Erythroblast (primary cell): Measurements from ENCODE around the gene PEX16.

Source experiments
- GATA1 ChIP-seq: IDR thresholded peaks from 2 replicates; pipeline ENCODE4 v1.6.1; 2011; ENCODE audit warnings: low read depth, mild to moderate bottlenecking, control low read depth, low read length, moderate library complexity
- POLR2A ChIP-seq: IDR thresholded peaks from 2 replicates; pipeline ENCODE4 v1.6.1; 2011; ENCODE audit warnings: mild to moderate bottlenecking, low read length

- TF ChIP-seq POLR2A, result no peak
- TF ChIP-seq GATA1, result no peak
These were observed 24.8 kb downstream of the PEX16 start for GRCh38 chr11:45892856-45893255.
